Ovary (tissue), 3 donors: ENCODE results near the gene QSOX2.

Experiments used
- POLR2A ChIP-seq: fragments of 450-650 bp; IDR thresholded peaks from one replicate; pipeline ENCODE4 v1.6.1; 2017; ENCODE audit warnings: antibody characterized with exemption, mild to moderate bottlenecking, moderate library complexity
- TF ChIP-seq, protein P1 (sequence below), 3 donors: fragments of 450-650 bp in 2 of 3; fragments of 200-600 bp in 1 of 3; IDR thresholded peaks; one replicate each; pipeline versions ENCODE4 v1.5.1 to v1.8.0; 2016 to 2022; ENCODE audit warnings: antibody characterized with exemption in 3 of 3, mild to moderate bottlenecking in 1 of 3
- donor health status: DM: no; HTN: no; CAD: no.

GRCh38 chr9:136160995-136161610, 84.5 kb downstream of the QSOX2 start:
- TF ChIP-seq, protein P1, sequence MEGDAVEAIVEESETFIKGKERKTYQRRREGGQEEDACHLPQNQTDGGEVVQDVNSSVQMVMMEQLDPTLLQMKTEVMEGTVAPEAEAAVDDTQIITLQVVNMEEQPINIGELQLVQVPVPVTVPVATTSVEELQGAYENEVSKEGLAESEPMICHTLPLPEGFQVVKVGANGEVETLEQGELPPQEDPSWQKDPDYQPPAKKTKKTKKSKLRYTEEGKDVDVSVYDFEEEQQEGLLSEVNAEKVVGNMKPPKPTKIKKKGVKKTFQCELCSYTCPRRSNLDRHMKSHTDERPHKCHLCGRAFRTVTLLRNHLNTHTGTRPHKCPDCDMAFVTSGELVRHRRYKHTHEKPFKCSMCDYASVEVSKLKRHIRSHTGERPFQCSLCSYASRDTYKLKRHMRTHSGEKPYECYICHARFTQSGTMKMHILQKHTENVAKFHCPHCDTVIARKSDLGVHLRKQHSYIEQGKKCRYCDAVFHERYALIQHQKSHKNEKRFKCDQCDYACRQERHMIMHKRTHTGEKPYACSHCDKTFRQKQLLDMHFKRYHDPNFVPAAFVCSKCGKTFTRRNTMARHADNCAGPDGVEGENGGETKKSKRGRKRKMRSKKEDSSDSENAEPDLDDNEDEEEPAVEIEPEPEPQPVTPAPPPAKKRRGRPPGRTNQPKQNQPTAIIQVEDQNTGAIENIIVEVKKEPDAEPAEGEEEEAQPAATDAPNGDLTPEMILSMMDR (IDR thresholded peaks at IDR 0.05), result no peak
- no peak for TF ChIP-seq POLR2A
